Liver (tissue), 9 donors: ENCODE measurements around the gene ISX. TPM values are rescaled to one million over a fixed set of nuclear protein-coding genes. Genes with fewer than 3 reads are reported as not detected.

Source experiments
- DNase-seq: peaks from one replicate; pipeline ENCODE4 v3.0.0-alpha.2; 2017; ENCODE audit warnings: low spot score
- H3K27ac ChIP-seq, 2 donors: one replicate each; pipeline ENCODE4 v1.7.0; 2013; ENCODE audit warnings: inconsistent platforms in 2 of 2, low read length in 2 of 2, control low read depth in 1 of 2, low read depth in 1 of 2, mild to moderate bottlenecking in 1 of 2
- H3K27me3 ChIP-seq, 4 donors: one replicate each; pipeline versions ENCODE4 v1.6.1 to v1.7.0; 2013; ENCODE audit warnings: low read length in 3 of 4, inconsistent platforms in 1 of 4, mild to moderate bottlenecking in 1 of 4, moderate library complexity in 1 of 4; ENCODE audit not compliant: control insufficient read depth in 4 of 4, insufficient read depth in 4 of 4
- H3K36me3 ChIP-seq, 4 donors: one replicate each; pipeline versions ENCODE4 v1.6.1 to v1.7.0; 2013; ENCODE audit warnings: low read length in 3 of 4, mild to moderate bottlenecking in 3 of 4, low read depth in 1 of 4, moderate library complexity in 1 of 4; ENCODE audit not compliant: control insufficient read depth in 4 of 4, insufficient read depth in 3 of 4
- H3K4me1 ChIP-seq, 4 donors: one replicate each; pipeline versions ENCODE4 v1.6.1 to v1.7.0; 2013; ENCODE audit warnings: low read length in 3 of 4, mild to moderate bottlenecking in 3 of 4, moderate library complexity in 1 of 4; ENCODE audit not compliant: control insufficient read depth in 4 of 4, insufficient read depth in 4 of 4
- H3K4me3 ChIP-seq, 3 donors: one replicate each; pipeline versions ENCODE4 v1.6.1 to v1.7.0; 2013; ENCODE audit warnings: low read length in 3 of 3, control low read depth in 1 of 3, low read depth in 1 of 3, mild to moderate bottlenecking in 1 of 3
- H3K9ac ChIP-seq, 2 donors: one replicate each; pipeline ENCODE4 v1.7.0; 2013; ENCODE audit warnings: low read length in 2 of 2, mild to moderate bottlenecking in 2 of 2, moderate library complexity in 2 of 2, control low read depth in 1 of 2, low read depth in 1 of 2
- H3K9me3 ChIP-seq, 4 donors: one replicate each; pipeline versions ENCODE4 v1.6.1 to v1.7.0; 2013; ENCODE audit warnings: low read length in 3 of 4; ENCODE audit not compliant: control insufficient read depth in 4 of 4
- ATF3 ChIP-seq: IDR thresholded peaks from 2 replicates; pipeline ENCODE4 v1.6.1; 2016; ENCODE audit warnings: antibody characterized with exemption
- EGR1 ChIP-seq, 2 donors: IDR thresholded peaks; 2 replicates each; pipeline ENCODE4 v1.6.1; 2016 to 2018; ENCODE audit warnings: antibody characterized with exemption in 2 of 2, low read depth in 2 of 2
- FOXA1 ChIP-seq: IDR thresholded peaks from 2 replicates; pipeline ENCODE4 v1.6.1; 2016; ENCODE audit warnings: antibody characterized with exemption
- FOXA2 ChIP-seq: IDR thresholded peaks from 2 replicates; pipeline ENCODE4 v1.6.1; 2016; ENCODE audit warnings: antibody characterized with exemption
- GABPA ChIP-seq, 2 donors: IDR thresholded peaks in 1 of 2; conservative IDR thresholded peaks in 1 of 2; 2 replicates each; pipeline ENCODE4 v1.6.1; 2016; ENCODE audit warnings: antibody characterized with exemption in 2 of 2, mild to moderate bottlenecking in 1 of 2, moderate library complexity in 1 of 2
- HNF4A ChIP-seq, 2 donors: conservative IDR thresholded peaks; 2 replicates each; pipeline ENCODE4 v1.6.1; 2016; ENCODE audit warnings: antibody characterized with exemption in 2 of 2, mild to moderate bottlenecking in 2 of 2
- HNF4G ChIP-seq: IDR thresholded peaks from 2 replicates; pipeline ENCODE4 v1.6.1; 2016; ENCODE audit warnings: antibody characterized with exemption
- JUND ChIP-seq, 2 donors: IDR thresholded peaks; 2 replicates each; pipeline ENCODE4 v1.6.1; 2016; ENCODE audit warnings: antibody characterized with exemption in 2 of 2
- NR2F2 ChIP-seq: IDR thresholded peaks from 2 replicates; pipeline ENCODE4 v1.6.1; 2016; ENCODE audit warnings: antibody characterized with exemption
- RAD21 ChIP-seq, 2 donors: IDR thresholded peaks; 2 replicates each; pipeline ENCODE4 v1.6.1; 2016; ENCODE audit warnings: antibody characterized with exemption in 2 of 2, mild to moderate bottlenecking in 2 of 2
- REST ChIP-seq: IDR thresholded peaks from 2 replicates; pipeline ENCODE4 v1.6.1; 2016; ENCODE audit warnings: antibody characterized with exemption, mild to moderate bottlenecking
- RXRA ChIP-seq, 2 donors: IDR thresholded peaks; 2 replicates each; pipeline ENCODE4 v1.6.1; 2017 to 2018; ENCODE audit warnings: antibody characterized with exemption in 2 of 2, mild to moderate bottlenecking in 1 of 2
- SP1 ChIP-seq: IDR thresholded peaks from 2 replicates; pipeline ENCODE4 v1.6.1; 2018; ENCODE audit warnings: antibody characterized with exemption, mild to moderate bottlenecking
- YY1 ChIP-seq: IDR thresholded peaks from 2 replicates; pipeline ENCODE4 v1.6.1; 2016; ENCODE audit warnings: antibody characterized with exemption, mild to moderate bottlenecking
- ZBTB33 ChIP-seq: IDR thresholded peaks from 2 replicates; pipeline ENCODE4 v1.6.1; 2016; ENCODE audit warnings: antibody characterized with exemption
- WGBS: extraction: QIAGEN DNeasy Blood & Tissue Kit; methylation state at CpG from one replicate; pipeline ENCODE4 v1.1.7; 2013; 5-methylcytosine and 5-hydroxymethylcytosine counted together
- polyA plus RNA-seq, 2 donors: library from polyadenylated mRNA; stranded (reverse) in 1 of 2; unstranded in 1 of 2; fragments of 200-250 nt in 1 of 2; fragments of >200 nt in 1 of 2; fragmentation: Nextera tagmentation in 1 of 2; extraction: Ambion mirVana in 1 of 2; gene quantifications; one replicate each; pipeline versions ENCODE4 v1.2.1 to v1.2.3, GENCODE V29; 2013 to 2015
- total RNA-seq, 2 donors: library from RNA; depleted of rRNA; stranded (reverse); fragments of >200 nt; gene quantifications; one replicate each; pipeline ENCODE4 v1.2.3, GENCODE V29; 2014
- TF ChIP-seq, protein P1 (sequence below): fragments of 150-350 bp; IDR thresholded peaks from 2 replicates; pipeline ENCODE4 v1.5.1; 2017; ENCODE audit warnings: improper control_type of control experiment, low read depth, low read length; ENCODE audit not compliant: missing input control
- TF ChIP-seq, protein P2 (sequence below): IDR thresholded peaks from 2 replicates; pipeline ENCODE4 v1.6.1; 2016; ENCODE audit warnings: antibody characterized with exemption
- donor health status: healthy.
- donor health status: healthy.
- donor health status: healthy.
- donor health status: healthy.
- donor health status: healthy.

ISX gene
- total and polyA plus RNA-seq, 4 donors: 0.03 to 2.7 TPM; not detected in 2

DNA sequence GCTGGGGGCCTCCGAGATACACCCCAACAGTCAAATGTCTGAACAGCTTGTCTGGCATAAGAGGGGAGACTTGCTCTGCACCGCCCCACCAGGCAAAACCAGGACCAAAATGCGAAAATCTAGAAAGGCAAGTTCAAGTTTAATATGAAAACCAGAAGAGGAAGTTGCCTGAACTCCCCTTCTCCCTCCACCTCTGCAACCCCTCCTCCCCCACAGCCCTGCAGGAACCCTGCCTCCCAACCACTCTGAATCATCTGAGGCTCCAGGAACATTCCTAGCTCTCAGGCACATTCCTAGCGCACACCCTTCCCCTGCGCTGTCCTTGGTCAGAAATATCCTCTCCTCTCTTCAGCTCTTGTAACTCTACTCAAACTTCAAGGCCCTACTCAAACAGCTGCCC, 36.7 kb downstream of the ISX start:
- WGBS: 78% methylated on average over 5 of the region's 5 CpGs
- TF ChIP-seq, protein P1, sequence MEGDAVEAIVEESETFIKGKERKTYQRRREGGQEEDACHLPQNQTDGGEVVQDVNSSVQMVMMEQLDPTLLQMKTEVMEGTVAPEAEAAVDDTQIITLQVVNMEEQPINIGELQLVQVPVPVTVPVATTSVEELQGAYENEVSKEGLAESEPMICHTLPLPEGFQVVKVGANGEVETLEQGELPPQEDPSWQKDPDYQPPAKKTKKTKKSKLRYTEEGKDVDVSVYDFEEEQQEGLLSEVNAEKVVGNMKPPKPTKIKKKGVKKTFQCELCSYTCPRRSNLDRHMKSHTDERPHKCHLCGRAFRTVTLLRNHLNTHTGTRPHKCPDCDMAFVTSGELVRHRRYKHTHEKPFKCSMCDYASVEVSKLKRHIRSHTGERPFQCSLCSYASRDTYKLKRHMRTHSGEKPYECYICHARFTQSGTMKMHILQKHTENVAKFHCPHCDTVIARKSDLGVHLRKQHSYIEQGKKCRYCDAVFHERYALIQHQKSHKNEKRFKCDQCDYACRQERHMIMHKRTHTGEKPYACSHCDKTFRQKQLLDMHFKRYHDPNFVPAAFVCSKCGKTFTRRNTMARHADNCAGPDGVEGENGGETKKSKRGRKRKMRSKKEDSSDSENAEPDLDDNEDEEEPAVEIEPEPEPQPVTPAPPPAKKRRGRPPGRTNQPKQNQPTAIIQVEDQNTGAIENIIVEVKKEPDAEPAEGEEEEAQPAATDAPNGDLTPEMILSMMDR: no peak
- TF ChIP-seq REST (no peak), EGR1 (IDR thresholded peaks at IDR 0.05; ENCODE audit: low read depth in 2 of 2) (no peak), YY1 (no peak), RXRA (IDR thresholded peaks at IDR 0.05) (no peak), FOXA1 (no peak), ZBTB33 (no peak)
- H3K4me3 ChIP-seq: no peak overlapping the region
- no peaks in the 10 kb centered on the region for H3K36me3 ChIP-seq
- peaks cover 0 to 2% (median 0%) of the 10 kb centered on the region in 4 donors for H3K27me3 ChIP-seq
- H3K27ac ChIP-seq: no peak overlapping the region
- H3K4me1 ChIP-seq: no peaks in the 10 kb centered on the region
- no peak overlapping the region for H3K9ac ChIP-seq
- DNase-seq: no peak
- no peaks in the 10 kb centered on the region for H3K9me3 ChIP-seq

DNA sequence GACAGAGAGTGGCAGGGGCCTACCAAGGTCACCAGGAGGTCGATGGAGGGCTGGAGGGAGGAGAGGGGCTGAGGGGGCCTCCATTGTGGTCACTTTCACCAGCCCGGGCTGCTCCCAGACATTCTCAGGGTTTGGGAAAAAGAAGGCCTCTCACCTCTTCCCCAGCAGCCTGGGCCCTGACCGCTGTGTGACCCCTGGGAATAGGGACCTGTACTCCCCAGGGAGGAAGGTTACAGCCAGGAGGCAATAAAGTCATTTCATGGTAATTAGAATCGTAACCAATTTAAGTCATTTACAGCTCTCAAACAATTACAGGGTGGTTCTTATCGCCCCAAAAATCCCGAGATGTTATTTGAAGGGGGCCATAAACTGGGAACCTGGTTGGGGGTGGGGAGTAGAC, 37.8 kb downstream of the ISX start:
- Histone ChIP-seq H3K9ac (no peak overlapping the region), H3K4me3 (no peak overlapping the region), H3K27ac (no peak overlapping the region), H3K4me1 (no peaks in the 10 kb centered on the region), H3K27me3 (peaks cover 0 to 2% (median 0%) of the 10 kb centered on the region in 4 donors), H3K36me3 (no peaks in the 10 kb centered on the region), H3K9me3 (peaks cover 0 to 4% (median 0%) of the 10 kb centered on the region in 4 donors)
- WGBS: 65% methylated on average over 6 of the region's 6 CpGs
- DNase-seq: no peak
- TF ChIP-seq EGR1 (IDR thresholded peaks at IDR 0.05; ENCODE audit: low read depth in 2 of 2) (no peak), HNF4G (no peak), FOXA2 (no peak), ATF3 (no peak), HNF4A (conservative IDR thresholded peaks at IDR 0.05) (no peak), REST (no peak), RXRA (IDR thresholded peaks at IDR 0.05) (no peak), GABPA (IDR thresholded peaks at IDR 0.05 in 1 of 2, conservative IDR thresholded peaks at IDR 0.05 in 1 of 2) (no peak), RAD21 (IDR thresholded peaks at IDR 0.05) (no peak), NR2F2 (no peak), YY1 (no peak), FOXA1 (no peak), JUND (IDR thresholded peaks at IDR 0.05) (no peak), SP1 (no peak)
- TF ChIP-seq, protein P2, sequence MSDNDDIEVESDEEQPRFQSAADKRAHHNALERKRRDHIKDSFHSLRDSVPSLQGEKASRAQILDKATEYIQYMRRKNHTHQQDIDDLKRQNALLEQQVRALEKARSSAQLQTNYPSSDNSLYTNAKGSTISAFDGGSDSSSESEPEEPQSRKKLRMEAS: no peak
- TF ChIP-seq, protein P1: no peak
